Activated naive CD4-positive, alpha-beta T cell (primary cell): ENCODE results near the gene LUZP1.
"Not testable (repeated sequence)": the region's sequence is repeated elsewhere in the genome, so short reads cannot be mapped to it uniquely, and the experiment has no call there.

Experiments used
- DNase-seq, 4 experiments: peaks; one replicate each; lab custom pipeline; 2025; lab: John Stamatoyannopoulos, UW

The LUZP1 gene

GRCh38 chr1:23168445-23169194 lies at the start of gene LUZP1:
TSS of gene LUZP1 (minus strand) at chr1:23168856.
- peak; percentile 82 to 92 (median 88) for DNase-seq

GRCh38 chr1:23217421-23218115 lies 48.9 kb upstream of the LUZP1 start, which contains the start of gene HTR1D:
TSS of gene HTR1D (minus strand) at chr1:23217502. CDS start at chr1:23194219, 23,283 bp downstream.
- no peak for DNase-seq

DNA sequence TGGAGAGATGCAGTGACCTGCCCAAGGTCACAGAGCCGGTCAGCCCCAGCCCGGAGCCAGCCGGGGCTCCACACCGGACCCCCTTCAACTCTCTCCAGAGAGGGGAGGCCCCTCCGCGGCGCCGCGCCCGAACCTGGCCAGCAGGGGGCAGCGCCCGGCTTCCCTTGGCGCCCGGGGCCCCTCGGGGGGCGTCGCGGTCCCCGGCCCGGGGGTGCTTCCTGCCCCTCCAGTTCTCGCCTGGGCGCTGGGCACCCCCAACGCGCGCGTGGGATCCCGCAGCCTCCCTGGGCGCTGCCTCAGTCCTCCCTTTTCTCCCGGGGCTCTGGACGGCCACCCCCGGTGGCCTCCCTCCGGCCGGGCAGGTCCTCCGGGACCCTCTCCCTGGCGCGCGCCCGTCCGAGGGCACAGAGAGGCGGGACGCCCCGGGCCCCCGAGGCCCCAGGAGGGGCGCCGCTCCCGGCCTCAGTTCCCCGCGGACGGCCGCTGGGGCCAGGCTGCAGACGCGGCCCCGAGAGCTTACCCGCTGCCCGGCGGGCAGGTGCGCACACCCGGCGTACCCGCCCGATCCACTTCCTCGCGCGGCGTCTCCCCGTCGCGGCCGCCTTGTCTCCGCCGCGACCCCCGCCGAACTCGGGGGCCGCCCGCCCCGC lies 48.2 kb upstream of the LUZP1 start:
- DNase-seq, result peak in 2 of 4 experiments; percentile 4 to 23

DNA sequence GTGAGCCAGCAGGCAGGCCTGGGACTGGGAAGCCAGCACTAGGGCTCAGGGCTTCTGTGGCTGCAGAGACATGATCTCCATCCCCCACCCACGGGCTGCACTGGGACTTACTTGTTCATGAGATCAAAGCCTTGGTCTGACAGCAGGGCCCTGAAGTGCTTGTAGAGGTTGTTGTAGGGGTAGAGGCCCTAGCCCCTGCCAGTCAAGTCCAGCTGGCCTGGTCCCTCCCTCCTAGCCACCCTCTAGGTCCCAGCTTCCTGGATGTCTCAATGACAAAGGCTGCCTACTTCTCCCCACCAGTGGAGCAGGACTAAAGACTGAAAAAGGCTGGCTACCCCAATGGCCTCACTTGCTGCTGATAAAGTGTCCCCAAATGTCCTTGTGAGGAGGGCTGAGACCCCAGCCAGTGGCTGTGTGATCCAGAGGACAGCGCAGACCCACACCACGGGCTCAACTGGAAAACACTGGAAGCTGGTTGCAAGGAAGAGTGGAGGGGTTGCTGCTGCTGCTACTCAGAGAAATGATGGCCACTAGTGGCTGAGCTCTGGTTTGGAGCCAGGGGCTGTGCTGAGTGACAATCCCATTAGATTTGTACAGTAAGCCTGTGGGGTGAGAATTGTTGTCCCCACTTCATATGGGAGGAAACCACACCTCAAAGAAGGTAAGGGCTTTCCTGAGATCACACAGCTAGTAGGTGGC lies 47.2 kb upstream of the LUZP1 start:
- no peak for DNase-seq

- no peak for DNase-seq
Observed at GRCh38 chr1:23215291-23215690, 46.6 kb upstream of the LUZP1 start.

GRCh38 chr1:23214640-23215039 lies 46.0 kb upstream of the LUZP1 start:
- DNase-seq, result no peak

DNA sequence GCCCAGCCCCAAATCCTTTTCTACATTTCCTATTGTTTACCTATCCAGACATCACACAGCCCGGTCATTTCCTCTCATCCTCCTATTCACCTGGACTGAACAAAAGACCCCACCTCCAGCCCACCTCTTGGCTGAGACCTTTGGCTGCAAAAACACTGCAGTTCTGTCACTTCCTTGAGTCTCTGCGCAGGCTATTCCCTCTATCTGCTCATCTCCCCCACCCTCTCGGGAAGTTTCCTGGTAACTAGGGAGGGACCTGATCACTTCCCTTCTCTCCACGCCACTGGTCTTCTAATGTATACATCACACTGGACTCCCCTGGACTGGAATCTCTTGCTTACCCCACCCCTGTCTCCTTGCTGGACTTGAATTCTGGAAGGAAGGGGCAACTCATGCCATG lies 43.3 kb upstream of the LUZP1 start:
- DNase-seq, result no peak

- DNase-seq, result no peak
Observed at GRCh38 chr1:23210963-23211362, 42.3 kb upstream of the LUZP1 start.

DNA sequence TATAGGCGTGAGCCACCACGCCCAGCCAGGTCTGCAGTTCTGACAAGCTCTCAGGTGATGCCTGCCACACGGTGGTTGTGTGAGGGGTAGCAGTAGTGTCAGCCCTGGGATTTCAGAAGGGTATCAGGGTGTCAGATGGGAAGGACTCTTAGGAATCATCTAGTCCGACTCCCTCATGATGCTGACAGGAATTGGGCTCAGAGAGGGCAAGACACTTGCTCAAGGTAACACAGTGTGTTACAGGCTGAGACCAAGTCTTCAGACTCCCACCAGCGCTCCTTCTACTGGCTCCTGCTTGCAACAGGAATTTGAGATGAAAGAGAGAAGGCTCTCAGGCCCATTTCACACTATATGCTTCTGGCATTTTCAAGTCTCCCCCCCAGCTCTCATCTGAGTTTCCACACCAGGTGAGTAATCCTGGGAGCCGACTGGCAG lies 41.7 kb upstream of the LUZP1 start:
- DNase-seq, result no peak

- no peak for DNase-seq
Observed at GRCh38 chr1:23209770-23210169, 41.1 kb upstream of the LUZP1 start.

DNA sequence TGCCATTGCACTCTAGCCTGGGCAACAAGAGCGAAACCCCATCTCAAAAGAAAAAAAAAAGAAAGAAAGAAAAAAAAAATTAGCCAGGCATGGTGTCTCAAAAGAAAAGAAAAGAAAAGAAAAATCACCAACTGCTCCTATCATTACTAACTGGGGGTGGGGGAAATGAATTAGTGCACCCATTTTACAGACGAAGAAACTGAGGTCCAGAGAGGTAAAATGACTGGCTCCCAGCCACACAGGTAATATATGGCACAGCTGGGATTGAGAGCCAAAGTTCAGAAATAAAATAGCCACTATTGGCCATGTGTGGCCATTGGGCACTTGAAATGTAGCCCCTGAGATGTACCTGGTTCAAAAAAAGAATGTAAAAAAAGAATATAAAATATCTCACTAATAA lies 39.9 kb upstream of the LUZP1 start:
- no peak for DNase-seq

GRCh38 chr1:23207733-23208132 lies 39.1 kb upstream of the LUZP1 start:
- not testable (repeated sequence) for DNase-seq

- DNase-seq, result no peak
Observed at GRCh38 chr1:23202263-23202749, 33.6 kb upstream of the LUZP1 start.

- no peak for DNase-seq
Observed at GRCh38 chr1:23200883-23201282, 32.2 kb upstream of the LUZP1 start.

DNA sequence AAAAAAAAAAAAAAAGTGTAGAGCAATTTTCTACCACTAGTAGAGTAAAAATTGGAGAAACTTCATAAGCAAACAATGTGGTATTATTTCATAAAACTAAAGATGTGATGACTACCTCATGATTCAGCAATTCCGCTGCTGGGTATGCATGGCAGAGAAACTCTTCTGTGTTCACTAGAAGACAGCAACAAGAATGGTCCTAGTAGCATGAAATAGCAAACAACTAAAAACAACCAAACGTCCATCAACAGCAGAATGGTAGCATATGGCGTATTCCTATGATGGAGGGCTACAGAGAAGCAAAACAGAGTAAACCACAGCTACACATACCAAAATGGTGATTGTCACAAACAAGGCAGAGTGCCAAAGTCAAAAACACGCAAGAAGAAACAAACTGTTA lies 29.7 kb upstream of the LUZP1 start:
- no peak for DNase-seq

DNA sequence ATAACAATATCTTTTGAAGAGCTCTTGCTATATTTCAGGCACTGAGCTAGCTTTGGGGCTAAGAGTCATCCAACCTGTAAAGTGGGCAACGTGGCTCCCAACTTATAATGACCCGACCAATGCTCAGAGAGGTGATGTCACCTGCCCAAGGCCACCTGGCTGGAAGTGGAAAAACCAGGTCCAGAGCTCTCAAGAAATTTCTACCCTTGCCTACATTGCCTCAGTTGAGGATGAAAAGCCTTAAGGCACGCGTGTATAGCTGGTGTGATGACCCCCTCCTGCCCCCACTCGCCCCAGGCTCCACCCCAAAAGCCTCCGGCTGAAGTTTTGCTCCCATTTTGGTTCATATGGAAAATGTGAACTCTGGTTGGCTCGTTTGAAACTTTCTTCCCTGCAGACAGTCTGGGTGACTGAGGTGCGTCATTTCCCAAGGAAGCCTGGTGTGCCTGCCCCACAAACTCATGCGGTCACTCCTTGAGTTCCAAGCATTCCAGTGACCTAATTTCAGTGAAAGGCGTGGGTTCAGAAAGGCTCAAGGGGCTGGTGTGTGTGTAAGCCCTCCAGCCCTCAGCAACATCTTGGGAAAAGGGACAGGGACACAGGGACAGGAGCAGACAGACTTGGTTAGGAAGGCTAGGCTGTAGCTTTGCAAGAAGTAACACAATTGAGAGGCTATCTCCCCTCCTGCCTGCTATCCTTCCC lies 28.1 kb upstream of the LUZP1 start:
- DNase-seq, result no peak

DNA sequence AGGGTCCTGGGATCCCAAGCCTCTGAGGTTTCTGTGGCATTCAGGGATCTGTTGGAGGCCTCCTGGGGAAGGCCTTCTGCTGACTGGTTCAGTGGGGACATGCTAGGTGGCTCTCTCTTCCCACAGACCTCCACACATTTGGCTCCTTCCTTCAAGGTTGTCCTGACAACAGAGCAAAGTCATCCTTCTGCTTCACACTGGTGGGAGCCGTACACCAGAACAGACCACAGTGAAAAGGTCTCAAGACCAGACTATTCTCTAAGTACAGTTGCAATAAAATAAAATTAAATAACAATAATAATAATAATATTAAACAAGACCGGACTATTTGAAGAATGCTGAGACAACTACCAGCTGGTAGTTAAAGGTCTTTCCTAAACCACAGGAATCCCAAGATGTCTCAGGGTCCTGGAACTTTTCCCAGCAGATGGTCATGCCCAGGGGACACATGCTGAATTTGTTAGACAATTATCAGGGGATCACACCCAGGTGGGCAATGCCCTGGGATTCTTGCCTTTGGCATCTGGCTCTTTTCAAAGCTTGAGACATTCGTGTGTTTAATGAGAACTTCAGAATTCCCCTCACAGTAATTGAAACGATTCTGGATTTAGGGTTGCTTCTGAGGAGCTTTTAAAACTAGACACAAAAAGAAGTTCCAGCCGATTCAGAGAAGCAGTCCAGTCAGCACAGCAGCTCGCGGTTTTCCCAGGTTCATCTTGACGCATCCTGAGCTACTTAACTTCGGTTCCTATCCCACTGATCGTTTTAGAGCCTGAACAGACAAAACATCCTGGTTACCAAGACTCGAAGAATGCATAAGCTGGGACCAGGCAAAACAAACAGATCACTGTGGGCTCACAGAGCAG lies 25.7 kb upstream of the LUZP1 start:
- DNase-seq, result no peak

DNA sequence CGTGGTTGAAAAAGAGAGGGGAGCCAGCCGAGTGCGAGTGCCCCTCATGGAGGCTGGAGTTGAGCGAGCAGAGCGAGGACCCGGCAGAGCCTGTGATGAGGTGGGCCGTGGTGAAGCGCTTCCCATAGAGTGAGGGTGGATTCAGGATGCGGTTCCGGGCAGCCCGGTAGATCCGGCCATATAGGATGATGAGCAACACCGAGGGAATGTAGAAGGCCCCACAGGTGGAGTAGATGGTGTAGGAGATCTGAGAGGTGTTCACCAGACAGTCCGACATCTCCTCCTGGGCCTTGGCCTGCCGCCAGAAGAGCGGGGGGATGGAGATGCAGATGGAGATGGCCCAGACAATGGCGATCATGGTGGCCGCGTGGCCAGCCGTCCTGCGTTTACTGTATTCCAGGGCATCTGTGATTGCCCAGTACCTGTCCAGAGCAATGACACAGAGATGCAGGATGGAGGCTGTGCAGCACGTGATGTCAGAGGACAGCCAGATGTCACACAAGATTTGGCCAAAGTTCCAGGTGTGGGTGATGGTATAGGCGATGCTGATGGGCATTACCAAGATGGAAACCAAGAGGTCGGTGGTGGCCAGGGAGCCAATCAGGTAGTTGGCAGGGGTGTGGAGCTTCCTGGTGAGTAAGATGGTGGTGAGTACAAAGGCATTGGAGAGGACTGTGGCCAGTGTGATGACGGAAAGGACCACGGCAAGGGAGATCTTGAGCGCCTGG lies 24.9 kb upstream of the LUZP1 start:
- no peak for DNase-seq

- DNase-seq, result no peak
Observed at GRCh38 chr1:23191199-23191598, 22.5 kb upstream of the LUZP1 start.

GRCh38 chr1:23188936-23189452 lies 20.3 kb upstream of the LUZP1 start:
- DNase-seq, result not testable (repeated sequence)
